RWPE1 (cell line): Measurements from ENCODE around the gene TBC1D16.

ENCODE experiments used
- CTCF ChIA-PET: fragments of 350-600 bp; sonication (Branson Sonifier 250); formaldehyde crosslinking; extraction: SDS; loops from one replicate; lab custom pipeline; 2021; lab: Yijun Ruan, JAX
- POLR2A ChIA-PET: fragments of 400-600 bp; formaldehyde crosslinking; extraction: SDS; loops from one replicate; lab custom pipeline; 2020; ENCODE audit warnings: antibody characterized with exemption; ENCODE audit not compliant: low non-redundant PET; lab: Yijun Ruan, JAX
- DNase-seq: peaks from one replicate; pipeline ENCODE4 v3.0.0; 2012; ENCODE audit warnings: low spot score
- H3K27ac ChIP-seq: fragments of 450-650 bp; 2 replicates; pipeline ENCODE4 v1.5.1; 2017
- CTCF ChIP-seq: fragments of 450-650 bp; conservative IDR thresholded peaks from 2 replicates; pipeline ENCODE4 v1.5.1; 2017; ENCODE audit warnings: low read depth, mild to moderate bottlenecking

The TBC1D16 gene

GRCh38 chr17:79948406-79948944, 87.2 kb downstream of the TBC1D16 start:
- no peak for DNase-seq
- TF ChIP-seq CTCF = no peak
- ChIA-PET CTCF (interaction anchor here (1.1 kb wide), 1 partner anchor 24 kb away, joined by 3 read pairs; no protein-coding TSS in a partner anchor), POLR2A (no interaction called here)
- H3K27ac ChIP-seq = peak overlapping the region; percentile 82

GRCh38 chr17:79947351-79948031, 88.2 kb downstream of the TBC1D16 start:
- POLR2A ChIA-PET = no interaction called here
- no peak for TF ChIP-seq CTCF
- CTCF ChIA-PET = no interaction called here
- peak; percentile 60 for DNase-seq
- H3K27ac ChIP-seq = peak overlapping the region; percentile 82

GRCh38 chr17:79946352-79947231, 89.1 kb downstream of the TBC1D16 start:
- ChIA-PET CTCF (interaction anchor here (0.8 kb wide), 1 partner anchor 45 kb away, joined by 3 read pairs; no protein-coding TSS in a partner anchor), POLR2A (no interaction called here)
- DNase-seq = no peak
- H3K27ac ChIP-seq = peak overlapping the region; percentile 82
- TF ChIP-seq CTCF = no peak

- ChIA-PET CTCF (interaction anchor here (0.8 kb wide), 1 partner anchor 46 kb away, joined by 3 read pairs; no protein-coding TSS in a partner anchor), POLR2A (no interaction called here)
- no peak for TF ChIP-seq CTCF
- peak overlapping the region; percentile 82 for H3K27ac ChIP-seq
- no peak for DNase-seq
Measured at GRCh38 chr17:79945591-79946255, 89.9 kb downstream of the TBC1D16 start.

- H3K27ac ChIP-seq = peak overlapping the region; percentile 82
- TF ChIP-seq CTCF = no peak
- ChIA-PET POLR2A (no interaction called here), CTCF (no interaction called here)
- DNase-seq = no peak
Measured at GRCh38 chr17:79944821-79945391, 90.8 kb downstream of the TBC1D16 start.
